Urothelium cell line (cell line): Measurements from ENCODE around the gene PNPT1.
"Not testable (repeated sequence)": the region's sequence is repeated elsewhere in the genome, so short reads cannot be mapped to it uniquely, and the experiment has no call there.

ENCODE experiments used
- DNase-seq: peaks from one replicate; pipeline ENCODE4 v3.0.0; 2011; ENCODE audit warnings: low spot score, mixed read lengths
- FAIRE-seq: peaks from 2 replicates; lab custom pipeline; 2011; peaks lifted over from hg19 to GRCh38; lab: Jason Lieb, UNC

The PNPT1 gene

DNA sequence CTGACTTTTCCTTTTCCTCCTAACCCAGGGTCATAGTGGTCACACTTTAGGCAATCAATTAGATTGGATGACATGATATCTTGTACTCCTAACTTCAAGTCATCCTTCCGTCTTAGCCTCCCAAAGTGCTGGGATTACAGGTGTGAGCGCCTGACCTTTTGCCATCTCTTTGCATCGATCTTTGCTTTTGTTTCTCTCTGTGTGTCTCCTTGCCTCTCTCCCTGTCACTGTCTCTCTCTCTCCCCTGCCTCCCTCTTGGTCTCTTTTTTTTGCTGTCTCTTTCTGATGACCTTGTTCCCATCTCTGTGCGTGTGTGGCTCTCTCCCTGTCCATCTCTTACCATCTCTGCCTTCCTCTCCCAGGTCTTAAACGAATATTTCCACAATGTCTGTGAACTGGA lies 904 bp downstream of the PNPT1 start:
- DNase-seq = not testable (repeated sequence)
- FAIRE-seq = peak; percentile 90

DNA sequence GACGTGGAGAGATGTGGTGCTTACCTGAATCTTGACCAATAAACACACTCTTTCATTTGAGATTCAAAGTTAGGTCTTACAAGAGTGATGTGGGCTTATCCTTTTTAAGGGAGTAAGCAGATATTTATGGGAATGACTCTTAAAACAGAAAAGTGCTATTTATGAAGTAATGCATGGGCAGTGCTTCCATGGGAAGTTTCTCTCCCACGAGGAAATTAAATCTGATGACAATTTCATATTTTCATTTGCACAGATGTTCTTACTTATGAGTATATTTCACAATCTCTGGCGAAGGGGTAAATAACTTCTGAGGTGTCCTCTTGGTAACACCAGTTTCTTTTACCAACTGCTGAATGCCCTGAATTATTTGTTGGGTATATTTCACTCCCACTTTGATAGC lies 21.0 kb downstream of the PNPT1 start:
- no peak for DNase-seq
- no peak for FAIRE-seq

DNA sequence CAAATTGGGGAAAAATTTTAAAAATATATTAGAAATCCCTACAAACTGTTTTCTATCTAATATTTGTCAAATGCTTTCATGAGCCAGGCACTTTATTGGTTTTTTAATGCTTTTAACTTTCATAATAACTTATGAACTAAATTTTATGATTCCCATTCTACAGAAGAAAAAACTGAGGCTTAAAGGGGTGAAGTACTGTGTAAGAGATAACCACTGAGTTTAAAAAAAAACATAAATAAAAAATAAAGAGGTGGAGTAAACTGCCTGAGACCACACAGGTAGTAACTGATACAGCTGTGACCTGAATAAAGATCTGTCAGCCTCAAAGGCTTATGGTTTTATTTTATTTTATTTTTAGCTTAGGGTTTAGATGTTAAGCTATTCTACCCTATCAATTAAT lies 24.7 kb downstream of the PNPT1 start:
- no peak for FAIRE-seq

DNA sequence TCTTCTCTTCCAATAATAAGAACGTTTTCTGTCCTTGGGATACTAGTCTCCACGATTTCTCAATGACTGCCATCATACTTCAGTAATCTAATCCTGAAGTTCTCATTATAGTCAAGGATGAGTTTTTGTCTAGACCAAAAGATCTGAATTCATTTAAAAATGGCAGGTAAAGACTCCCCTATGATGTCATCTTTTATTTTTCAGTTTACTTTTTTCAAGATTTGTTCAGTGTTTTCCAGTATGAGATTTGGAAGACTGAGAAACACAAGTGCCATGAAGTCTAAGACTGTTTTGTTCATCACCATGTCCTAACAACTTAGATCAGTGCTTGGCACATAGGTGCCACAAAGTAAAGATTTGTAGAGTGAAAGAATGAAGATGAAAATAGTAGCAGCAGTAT lies 40.4 kb downstream of the PNPT1 start:
- FAIRE-seq (no peak), DNase-seq (no peak)

More for the DNA sequence above, 24.7 kb downstream of the PNPT1 start:
- no peak for DNase-seq

DNA sequence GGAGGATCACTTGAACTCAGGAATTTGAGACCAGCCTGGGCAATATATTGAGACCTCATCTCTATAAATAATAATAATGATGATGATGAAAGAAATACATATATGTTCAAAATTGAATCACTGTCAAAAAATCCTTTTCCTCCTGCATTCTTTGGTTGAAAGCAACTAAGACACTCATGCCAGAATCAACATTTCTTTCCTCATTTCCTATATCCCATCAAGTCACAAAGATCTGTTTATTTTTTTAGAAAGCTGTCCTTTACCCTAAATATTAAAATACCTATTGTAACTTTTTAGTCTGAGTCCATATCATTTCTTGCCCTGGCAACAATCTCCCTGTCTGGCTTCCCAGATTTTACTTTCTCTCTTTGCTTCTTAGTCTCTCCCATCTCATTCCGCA lies 44.4 kb downstream of the PNPT1 start:
- FAIRE-seq = no peak

DNA sequence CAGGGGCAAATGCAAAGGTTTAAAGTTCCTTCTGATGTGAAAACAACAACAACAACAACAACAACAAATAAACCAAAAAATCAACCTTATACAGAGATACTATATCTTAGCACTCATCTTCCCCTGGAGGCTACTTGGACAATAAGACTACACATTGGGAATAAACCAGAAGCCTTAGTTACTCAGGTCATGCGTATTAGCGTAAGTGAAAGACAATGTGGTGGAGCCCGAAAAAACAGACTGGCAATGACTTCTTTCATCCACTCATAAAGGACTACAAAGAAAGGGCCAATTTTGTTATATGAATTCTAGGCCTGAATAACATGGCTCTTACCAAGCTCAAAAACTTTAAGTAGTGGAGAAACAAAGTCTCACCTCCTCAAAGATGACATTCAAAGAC lies 56.8 kb downstream of the PNPT1 start:
- FAIRE-seq = peak; percentile 20
- DNase-seq = no peak

More for the DNA sequence above, 44.4 kb downstream of the PNPT1 start:
- DNase-seq = no peak

DNA sequence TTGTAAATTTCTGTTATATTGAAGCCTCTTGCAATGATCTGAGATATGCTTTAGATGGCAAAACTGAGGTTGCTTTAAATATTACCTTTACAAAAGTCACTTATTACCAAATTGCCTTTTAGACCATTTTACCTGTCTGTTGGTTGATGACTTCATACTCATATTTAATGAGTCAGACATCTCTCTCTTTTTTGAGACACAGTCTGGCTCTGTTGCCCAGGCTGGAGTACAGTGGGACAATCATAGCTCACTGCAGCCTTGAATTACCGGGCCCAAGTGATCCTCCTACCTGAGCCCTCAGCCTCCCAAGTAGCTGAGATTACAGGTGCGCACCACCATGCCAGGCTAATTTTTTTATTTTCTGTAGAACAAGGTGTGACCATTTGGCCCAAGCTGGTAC lies 64.7 kb downstream of the PNPT1 start:
- FAIRE-seq = no peak

DNA sequence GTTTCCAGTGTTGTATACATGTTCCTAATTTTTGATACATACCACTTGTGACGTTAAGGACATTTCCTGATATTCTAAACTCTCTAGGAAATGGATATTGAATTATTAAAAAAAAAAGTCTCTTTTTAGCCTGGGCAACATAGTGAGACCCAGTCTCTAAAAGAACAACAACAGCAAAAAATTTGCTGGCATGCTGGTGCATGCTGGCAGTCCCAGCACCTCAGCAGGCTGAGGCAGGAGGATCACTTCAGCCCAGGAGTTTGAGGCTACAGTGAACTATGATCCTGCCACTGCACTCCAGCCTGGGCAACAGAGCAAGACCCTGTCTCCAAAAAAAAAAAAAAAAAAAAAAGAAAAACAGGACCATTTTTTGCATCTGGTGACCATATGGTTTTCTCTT lies 65.7 kb downstream of the PNPT1 start:
- DNase-seq (no peak), FAIRE-seq (no peak)

More for the DNA sequence above, 64.7 kb downstream of the PNPT1 start:
- no peak for DNase-seq

DNA sequence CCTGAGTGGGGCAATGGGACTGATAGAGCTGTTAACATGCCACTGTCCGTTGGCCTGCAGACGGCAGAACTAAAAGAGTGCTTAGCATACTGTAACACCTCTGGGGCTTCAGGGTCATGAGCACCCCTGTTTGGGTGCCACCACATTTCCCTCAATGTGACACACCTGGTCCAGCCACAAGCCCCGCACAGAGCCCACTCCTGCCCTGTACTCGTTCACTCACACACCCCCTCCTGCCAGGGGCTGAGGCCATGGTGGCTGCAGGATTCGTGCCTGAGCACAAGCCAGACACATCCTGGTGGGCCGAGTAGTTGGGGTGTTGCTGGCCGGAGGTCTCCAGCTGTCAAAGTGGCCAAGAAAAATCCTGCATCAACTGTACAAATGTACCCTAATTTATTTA lies 71.8 kb downstream of the PNPT1 start:
- FAIRE-seq (no peak), DNase-seq (no peak)

DNA sequence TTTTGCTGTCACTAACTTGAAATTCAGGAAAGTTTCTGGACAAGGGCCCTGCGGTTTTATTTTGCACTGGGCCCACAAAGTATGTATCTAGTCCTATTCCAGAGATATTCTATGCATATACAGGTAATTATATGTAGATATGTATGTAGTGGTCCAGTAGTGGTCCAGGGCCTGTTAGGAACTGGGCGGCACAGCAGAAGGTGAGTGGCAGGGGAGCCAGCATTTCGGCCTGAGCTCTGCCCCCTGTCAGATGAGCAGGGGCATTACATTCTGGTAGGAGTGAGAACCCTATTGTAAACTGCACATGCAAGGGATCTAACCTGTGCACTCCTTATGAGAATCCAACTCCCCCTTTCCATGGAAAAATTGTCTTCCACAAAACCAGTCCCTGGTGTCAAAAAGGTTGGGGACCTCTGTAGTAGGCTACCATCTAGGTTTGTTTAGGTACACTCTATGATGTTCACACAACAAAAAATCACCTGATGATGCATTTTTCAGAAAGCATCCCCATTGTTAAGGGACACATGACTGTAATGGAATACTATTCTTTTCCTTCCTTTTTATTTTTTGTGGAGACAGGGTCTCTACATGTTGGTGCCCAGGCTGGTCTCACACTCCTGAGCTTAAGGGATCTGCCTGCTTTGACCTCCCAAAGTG lies 73.4 kb downstream of the PNPT1 start:
- DNase-seq (peak; percentile 30), FAIRE-seq (no peak)

DNA sequence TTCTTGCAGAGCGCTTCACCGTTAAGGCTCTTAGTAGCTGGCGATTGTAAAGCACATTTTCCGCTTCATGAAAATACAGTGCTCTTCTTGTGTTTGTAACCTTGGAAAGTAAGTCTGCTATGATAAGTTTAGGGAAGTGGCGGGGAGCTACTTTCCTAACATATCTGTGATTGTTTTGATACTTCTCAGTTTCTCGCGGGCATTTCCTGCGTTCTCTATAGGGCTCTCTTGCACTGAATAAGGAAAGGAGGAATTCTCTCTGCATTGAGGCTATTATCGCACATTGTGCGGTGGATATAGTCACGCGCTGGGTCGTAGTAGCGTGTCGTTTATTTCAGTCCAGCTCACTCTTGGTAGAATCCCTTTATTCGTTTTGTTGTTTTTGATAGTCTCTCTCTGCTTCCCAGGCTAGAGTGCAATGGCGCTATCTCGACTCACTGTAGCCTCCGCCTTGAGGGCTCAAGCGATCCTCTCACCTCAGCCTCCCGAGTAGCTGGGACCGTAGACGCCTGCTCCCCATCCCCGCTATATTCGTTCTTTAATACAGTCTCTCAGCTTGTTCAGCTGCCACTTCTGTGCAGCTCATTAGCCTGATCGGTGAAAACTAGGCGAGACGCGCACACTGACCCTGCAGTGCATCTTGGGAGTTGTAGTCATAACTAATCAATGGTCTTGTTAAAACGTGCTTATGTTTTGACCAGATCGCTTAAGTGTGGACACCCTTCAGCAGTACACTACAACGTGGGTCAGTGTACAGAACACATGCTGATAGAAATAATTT lies 75.2 kb downstream of the PNPT1 start:
- peak; percentile 23 for FAIRE-seq
- peak; percentile 76 for DNase-seq

DNA sequence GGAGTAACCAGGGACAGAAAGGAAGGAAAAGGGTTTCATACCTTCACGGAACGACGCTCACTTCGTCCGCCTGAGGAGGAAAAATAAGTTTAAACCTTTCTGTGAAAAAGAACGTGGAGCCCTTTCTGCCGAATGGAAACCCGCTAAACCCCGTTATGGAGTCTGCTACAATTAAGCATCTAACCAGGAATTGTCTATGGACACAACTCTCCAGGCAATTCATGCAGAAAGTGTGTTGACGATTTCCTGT lies 75.7 kb downstream of the PNPT1 start:
- no peak for DNase-seq
- FAIRE-seq = no peak

DNA sequence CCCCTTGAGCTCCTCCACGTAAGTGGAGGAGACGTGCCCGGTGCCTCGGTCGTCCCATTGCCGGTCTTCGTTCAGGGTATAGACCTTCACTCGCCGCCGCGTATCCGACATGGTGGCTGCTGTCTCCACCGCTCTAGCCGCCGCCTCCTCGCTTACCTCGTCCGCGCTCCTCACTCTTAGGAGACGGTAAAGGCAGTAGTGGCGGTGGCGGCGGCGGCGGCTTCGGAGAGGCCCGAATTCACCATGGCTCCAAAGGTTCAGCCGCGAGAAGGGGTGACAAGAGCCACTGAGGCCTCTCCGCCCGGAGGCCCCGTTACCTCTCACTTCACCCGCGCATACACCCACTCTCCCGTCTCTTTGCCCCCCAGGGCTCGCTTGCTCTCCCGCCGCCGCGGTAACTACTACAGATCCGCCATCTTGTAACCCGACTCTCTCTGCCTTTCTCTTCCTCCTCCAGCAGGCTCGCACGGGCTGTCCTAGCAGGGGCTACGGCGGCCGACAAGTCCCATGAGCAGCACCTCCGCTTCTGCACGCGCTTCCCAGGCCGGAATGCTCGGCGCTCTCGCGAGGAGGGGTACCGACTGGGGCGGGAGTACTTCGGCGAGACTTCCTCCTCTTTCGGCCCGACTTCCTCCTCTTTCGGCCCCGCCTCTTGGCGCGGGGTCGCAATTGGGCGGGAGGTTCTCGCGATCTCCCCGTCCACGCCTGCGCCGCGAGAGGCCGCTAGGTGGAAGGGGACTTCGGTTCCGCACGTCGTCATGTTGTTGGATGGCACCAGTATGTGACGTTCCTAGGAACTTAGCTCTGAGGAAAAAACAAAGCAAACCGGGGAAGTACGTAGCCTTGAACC lies 76.2 kb downstream of the PNPT1 start, which contains the start of gene PPP4R3B:
Gene PPP4R3B (minus strand): TSS at position 448 of the 850 bp plus-strand sequence. CDS start 337 bp downstream, at position 111.
- FAIRE-seq (peak; percentile 94), DNase-seq (peak; percentile 99)

DNA sequence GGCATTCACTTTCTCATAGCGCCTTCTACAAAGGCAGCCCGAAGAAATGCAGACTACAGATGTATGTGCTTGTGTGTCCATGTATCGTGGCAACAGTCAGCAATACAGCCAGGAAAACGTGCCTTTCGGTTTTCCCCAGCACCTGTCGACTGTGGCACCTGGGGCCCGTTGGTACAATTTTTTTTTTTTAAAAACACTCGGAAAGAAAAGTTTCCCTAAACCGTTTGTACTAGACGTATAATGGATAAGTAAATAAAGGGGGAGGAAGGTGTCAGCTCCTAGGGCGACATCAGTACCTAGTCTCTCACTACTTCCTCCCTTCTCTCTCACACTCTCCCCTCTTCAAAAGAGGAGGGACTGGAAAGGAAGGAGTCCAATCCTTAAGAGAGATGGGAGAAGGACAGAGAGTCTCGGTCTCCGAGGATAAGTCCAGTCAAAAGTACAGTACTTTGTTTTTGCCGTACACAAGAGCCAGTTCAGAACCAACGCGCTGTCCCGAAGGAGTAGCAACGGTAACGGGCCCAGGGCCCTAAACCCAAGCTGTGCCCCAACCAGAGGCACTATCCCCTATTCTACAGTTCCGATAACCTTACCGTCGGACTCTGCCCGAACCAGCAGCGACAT lies 77.0 kb downstream of the PNPT1 start:
- peak; percentile 40 for DNase-seq
- no peak for FAIRE-seq

DNA sequence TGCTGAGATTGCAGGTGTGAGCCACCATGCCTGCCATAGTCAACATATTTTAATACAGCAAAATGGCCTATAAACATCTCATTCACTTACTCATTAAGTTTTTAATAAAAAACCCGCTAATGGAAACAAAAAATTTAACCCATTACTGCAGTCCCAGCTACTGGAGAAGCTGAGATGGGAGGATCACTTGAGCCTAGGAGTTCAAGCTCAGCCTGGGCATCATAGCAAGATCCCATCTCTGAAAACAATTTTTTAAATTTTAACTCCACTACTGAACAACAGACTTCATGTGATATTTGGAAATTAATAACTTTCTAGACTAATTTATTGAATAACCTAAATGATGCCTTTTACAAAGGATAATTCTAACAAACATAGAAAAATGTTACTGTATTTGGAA lies 81.6 kb downstream of the PNPT1 start:
- DNase-seq (no peak), FAIRE-seq (no peak)

DNA sequence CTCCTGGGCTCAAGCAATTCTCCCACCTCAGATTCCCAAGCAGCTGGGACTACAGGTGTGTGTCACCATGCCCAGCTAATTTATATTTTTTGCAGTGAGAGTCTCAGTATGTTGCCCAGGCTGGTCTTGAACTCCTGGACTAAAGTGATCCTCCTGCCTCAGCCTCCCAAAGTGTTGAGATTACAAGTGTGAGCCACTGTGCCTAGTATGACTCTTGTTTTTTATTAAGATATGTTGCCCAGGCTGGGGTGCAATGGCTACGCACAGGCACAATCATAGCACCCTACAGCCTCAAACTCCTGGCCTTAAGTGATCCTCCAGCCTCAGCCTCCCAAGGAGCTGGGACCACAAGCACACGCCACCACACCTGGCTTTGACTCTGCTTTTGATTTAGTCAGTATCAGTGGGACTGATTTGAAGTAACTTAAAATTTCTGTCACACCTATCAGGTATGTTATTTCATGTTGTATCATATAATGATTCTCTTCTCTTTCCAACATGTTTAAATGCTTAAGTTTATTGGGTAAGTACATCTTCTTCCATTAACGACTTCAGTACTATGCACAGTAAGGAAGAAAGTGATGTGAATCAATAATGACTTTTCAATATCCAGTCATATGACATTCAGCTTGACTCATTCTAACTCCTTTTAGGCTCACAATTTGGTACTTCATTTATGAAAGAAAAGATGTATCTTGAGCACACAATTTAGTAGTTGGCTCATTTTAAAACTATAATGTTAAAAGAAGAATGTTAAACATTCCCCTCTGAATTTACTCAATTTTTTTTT lies 82.5 kb downstream of the PNPT1 start:
- DNase-seq (no peak), FAIRE-seq (no peak)

DNA sequence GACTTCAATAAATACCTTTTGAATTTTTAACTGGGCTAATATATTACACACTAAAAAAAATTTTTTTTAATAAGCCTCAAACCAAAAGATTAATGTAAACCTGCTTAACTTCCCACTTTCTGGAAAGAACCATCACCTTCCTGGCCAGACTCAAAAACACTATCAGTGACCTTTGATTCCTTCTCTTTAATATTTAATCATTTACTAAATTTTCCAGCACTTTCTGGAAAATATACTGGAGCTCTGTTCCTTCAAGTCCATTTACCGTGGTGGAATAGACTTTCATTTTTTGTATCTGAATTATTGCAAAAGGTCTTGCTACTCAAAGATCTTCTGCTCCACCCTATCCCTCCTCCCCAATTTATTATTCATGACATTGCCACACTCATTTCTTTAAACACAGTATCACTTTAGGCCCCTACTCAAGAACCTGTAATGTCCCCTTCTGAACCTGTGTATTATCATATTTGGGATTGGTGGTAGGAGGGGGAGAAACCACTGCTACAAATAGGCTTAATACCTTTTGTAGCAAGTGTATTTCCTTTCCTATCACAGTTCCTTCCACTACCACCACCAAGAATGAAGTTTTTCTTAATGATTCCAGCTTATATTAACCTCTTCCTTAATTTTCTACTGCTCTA lies 83.6 kb downstream of the PNPT1 start:
- no peak for DNase-seq
- FAIRE-seq = no peak

DNA sequence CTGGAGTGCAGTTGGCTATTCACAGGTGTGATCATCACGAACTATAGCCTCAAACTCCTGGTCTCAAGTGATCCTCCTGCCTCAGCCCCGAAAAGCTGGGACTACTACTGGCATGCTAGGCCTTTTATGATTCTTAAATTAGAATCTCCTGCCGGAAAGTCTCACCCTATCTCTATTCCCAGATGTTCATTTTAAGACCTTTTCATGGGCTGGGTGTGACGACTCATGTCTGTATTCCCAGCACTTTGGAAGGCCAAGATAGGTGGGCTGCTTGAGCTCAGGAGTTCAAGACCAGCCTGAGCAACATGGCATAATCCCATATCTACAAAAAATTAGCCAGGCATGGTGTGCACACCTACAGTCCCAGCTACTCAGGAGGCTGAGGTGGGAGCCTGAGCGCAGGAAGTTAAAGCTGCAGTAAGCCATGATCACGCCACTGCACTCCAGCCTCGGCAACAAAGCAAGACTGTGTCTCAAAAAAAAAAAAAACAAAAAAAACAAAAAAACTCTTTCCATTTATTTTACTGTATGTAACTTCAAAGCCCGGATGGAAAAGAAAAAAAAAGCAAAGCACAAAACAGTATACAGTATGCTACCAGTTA lies 84.3 kb downstream of the PNPT1 start:
- FAIRE-seq (no peak), DNase-seq (no peak)

DNA sequence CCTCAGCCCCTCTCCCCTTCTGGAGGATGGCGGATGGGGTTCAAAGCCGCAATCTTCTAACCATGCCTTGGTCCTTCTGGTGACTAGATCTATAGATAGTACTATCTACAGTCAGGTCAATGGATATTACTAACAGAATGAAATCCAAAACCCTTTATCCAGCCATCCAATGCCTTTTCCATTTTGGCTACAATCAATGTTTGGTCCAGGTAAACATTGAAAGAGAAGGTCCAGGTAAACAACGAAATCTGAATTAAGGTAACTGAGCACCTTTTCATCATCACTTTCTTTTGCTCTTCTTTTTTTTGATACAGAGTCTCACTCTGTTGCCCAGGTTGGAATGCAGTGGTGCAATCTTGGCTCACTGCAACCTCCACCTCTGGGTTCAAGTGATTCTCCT lies 85.9 kb downstream of the PNPT1 start:
- FAIRE-seq (no peak), DNase-seq (no peak)
